AG08395 (cell line): ENCODE data around the gene PRKAG2.

Source experiments
- DNase-seq: peaks from one replicate; pipeline ENCODE4 v3.0.0; 2012; ENCODE audit warnings: mixed read lengths, low spot score

PRKAG2 gene

GRCh38 chr7:151518105-151518946 lies 358.6 kb downstream of the PRKAG2 start:
- peak; percentile 21 for DNase-seq

- DNase-seq: no peak
Observed at GRCh38 chr7:151517601-151518104, 359.3 kb downstream of the PRKAG2 start.

GRCh38 chr7:151515276-151515565 lies 361.7 kb downstream of the PRKAG2 start:
- DNase-seq: no peak

GRCh38 chr7:151514461-151515275 lies 362.2 kb downstream of the PRKAG2 start:
- DNase-seq: no peak

- DNase-seq: no peak
Observed at GRCh38 chr7:151513133-151513532, 363.8 kb downstream of the PRKAG2 start.

GRCh38 chr7:151512353-151512752 lies 364.6 kb downstream of the PRKAG2 start:
- DNase-seq: no peak

GRCh38 chr7:151511946-151512345 lies 365.0 kb downstream of the PRKAG2 start:
- no peak for DNase-seq

- no peak for DNase-seq
Observed at GRCh38 chr7:151511270-151511669, 365.6 kb downstream of the PRKAG2 start.

- DNase-seq: no peak
Observed at GRCh38 chr7:151509670-151510333, 367.1 kb downstream of the PRKAG2 start.

GRCh38 chr7:151508991-151509390 lies 367.9 kb downstream of the PRKAG2 start:
- DNase-seq: no peak

- DNase-seq: no peak
Observed at GRCh38 chr7:151507806-151508205, 369.1 kb downstream of the PRKAG2 start.

- no peak for DNase-seq
Observed at GRCh38 chr7:151506901-151507382, 370.0 kb downstream of the PRKAG2 start.
